ENCODE data around the gene GOLGA8Q.
"Not testable (repeated sequence)": the region's sequence is repeated elsewhere in the genome, so short reads cannot be mapped to it uniquely, and the experiment has no call there.

Gene GOLGA8Q

DNA sequence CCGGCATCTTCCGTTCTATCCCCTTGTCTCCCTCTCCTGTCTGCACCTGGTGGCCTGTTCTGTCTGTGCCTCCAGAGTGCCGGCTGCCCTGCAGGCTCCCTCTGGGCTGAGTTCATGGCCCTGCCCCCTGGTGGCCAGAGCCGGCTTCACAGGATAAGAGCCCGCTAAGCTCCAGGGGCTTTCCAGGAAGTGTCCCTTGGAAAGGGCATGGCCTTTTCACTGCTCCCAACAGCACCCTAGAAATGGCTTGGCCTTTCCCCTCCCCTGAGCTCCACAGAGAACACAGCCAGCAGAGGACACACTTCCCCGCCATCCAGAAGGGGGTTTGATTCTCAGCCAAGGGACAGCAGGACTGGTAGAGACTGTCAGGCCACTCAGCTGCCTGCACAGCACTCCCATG, 15.1 kb downstream of the GOLGA8Q start:
- H2BK15ac ChIP-seq (ENCODE audit: low read depth, poor library complexity, severe bottlenecking) = not testable (repeated sequence)

DNA sequence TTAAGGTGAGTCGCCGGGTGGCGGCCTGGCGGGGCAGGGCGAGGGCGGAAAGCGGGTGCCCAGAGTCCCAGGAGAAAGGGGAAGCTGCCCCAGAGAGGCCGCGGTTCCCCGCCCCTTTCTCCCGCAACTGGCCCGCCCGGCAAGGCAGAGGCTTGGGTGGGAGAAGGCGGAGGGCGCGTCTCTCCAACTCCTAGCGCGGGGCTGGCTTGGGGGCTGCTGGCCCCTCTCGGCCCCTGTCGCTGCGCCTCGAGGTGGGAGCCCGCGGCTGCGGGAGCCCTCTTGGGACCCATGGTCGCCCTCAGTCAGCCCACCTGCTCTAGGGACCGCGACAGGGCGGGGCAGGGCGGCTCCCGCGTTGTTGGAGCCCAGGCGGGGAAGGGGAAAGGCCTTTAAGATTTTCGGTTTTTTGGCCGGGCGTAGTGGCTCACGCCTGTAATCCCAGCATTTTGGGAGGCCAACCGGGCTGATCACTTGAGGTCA, 21.2 kb downstream of the GOLGA8Q start:
- not testable (repeated sequence) for H2BK15ac ChIP-seq (ENCODE audit: low read depth, poor library complexity, severe bottlenecking)

More for the DNA sequence above, 15.1 kb downstream of the GOLGA8Q start:
- not testable (repeated sequence) for H3K4me3 ChIP-seq (ENCODE audit: insufficient read depth in 1 of 2, low read depth in 1 of 2, low read length in 2 of 2); H3K9me3 ChIP-seq (ENCODE audit: control insufficient read depth, low read length); H3K79me1 ChIP-seq (replicated peaks; ENCODE audit: low read length, poor library complexity, severe bottlenecking); H3K14ac ChIP-seq (ENCODE audit: low read length in 2 of 2); H2BK5ac ChIP-seq (ENCODE audit: low read depth, low read length, poor library complexity, severe bottlenecking); H4K91ac ChIP-seq (ENCODE audit: low read length); H3K18ac ChIP-seq (ENCODE audit: low read depth in 1 of 2, low read length in 2 of 2); DNase-seq; H3K4ac ChIP-seq (ENCODE audit: low read depth in 1 of 2, low read length in 2 of 2); H2BK120ac ChIP-seq (ENCODE audit: low read depth, low read length); H2AFZ ChIP-seq (ENCODE audit: low read depth, low read length); H2AK5ac ChIP-seq (ENCODE audit: low read length, severe bottlenecking); H3K36me3 ChIP-seq (ENCODE audit: control insufficient read depth in 1 of 2, insufficient read depth in 2 of 2, low read depth in 1 of 2, low read length in 2 of 2); H2BK12ac ChIP-seq (ENCODE audit: low read length in 2 of 2); H3K9ac ChIP-seq (ENCODE audit: low read length); H4K8ac ChIP-seq (ENCODE audit: low read length); H3K4me2 ChIP-seq (ENCODE audit: low read length, poor library complexity, severe bottlenecking); H3K27me3 ChIP-seq (ENCODE audit: control insufficient read depth in 1 of 2, insufficient read depth in 1 of 2, low read length in 2 of 2); H3K23ac ChIP-seq (ENCODE audit: low read length in 2 of 2); H3K27ac ChIP-seq (ENCODE audit: low read length, poor library complexity, severe bottlenecking); H3K4me1 ChIP-seq (ENCODE audit: control insufficient read depth, insufficient read depth, low read depth, low read length)
- no CpG with 5 or more reads among the region's 6 CpGs for WGBS

DNA sequence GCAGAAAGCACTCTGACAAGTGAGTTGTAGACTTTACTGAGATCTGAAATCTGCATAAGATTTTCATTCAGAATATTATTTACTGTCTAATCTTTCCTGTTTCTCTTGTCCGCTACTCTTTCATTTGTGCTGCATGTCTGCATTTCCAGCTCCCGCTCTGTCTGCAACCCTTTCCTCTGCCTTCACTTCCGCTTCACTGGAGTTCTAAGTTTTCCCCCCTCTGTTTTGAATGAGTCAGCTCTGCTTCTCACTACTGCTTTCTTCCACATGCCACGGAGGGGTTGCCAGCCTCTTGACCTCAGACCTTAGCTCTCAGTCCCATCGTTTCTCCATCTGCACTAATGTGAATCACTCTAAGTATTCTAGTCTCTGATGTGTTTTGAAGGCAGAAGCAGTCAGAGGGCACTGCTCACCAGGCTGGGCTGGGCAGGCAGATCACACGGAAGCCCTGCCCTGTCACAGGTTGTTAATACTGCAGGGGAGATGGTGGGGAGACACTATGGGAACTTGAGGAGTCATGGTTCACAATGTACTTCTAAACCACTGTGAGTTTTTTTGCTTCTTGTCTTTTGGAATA, 27.6 kb downstream of the GOLGA8Q start:
- not testable (repeated sequence) for H2BK15ac ChIP-seq (ENCODE audit: low read depth, poor library complexity, severe bottlenecking); H3K4ac ChIP-seq (ENCODE audit: low read depth in 1 of 2, low read length in 2 of 2); H4K8ac ChIP-seq (ENCODE audit: low read length); H3K18ac ChIP-seq (ENCODE audit: low read depth in 1 of 2, low read length in 2 of 2); H4K91ac ChIP-seq (ENCODE audit: low read length); H3K14ac ChIP-seq (ENCODE audit: low read length in 2 of 2); H3K4me2 ChIP-seq (ENCODE audit: low read length, poor library complexity, severe bottlenecking); H2AK5ac ChIP-seq (ENCODE audit: low read length, severe bottlenecking); H2BK12ac ChIP-seq (ENCODE audit: low read length in 2 of 2); H2AFZ ChIP-seq (ENCODE audit: low read depth, low read length); H3K27me3 ChIP-seq (ENCODE audit: control insufficient read depth in 1 of 2, insufficient read depth in 1 of 2, low read length in 2 of 2); H2BK120ac ChIP-seq (ENCODE audit: low read depth, low read length); H3K9me3 ChIP-seq (ENCODE audit: control insufficient read depth, low read length); H3K9ac ChIP-seq (ENCODE audit: low read length); H3K36me3 ChIP-seq (ENCODE audit: control insufficient read depth in 1 of 2, insufficient read depth in 2 of 2, low read depth in 1 of 2, low read length in 2 of 2); H3K4me3 ChIP-seq (ENCODE audit: insufficient read depth in 1 of 2, low read depth in 1 of 2, low read length in 2 of 2); H3K4me1 ChIP-seq (ENCODE audit: control insufficient read depth, insufficient read depth, low read depth, low read length); H2BK5ac ChIP-seq (ENCODE audit: low read depth, low read length, poor library complexity, severe bottlenecking); H3K79me1 ChIP-seq (replicated peaks; ENCODE audit: low read length, poor library complexity, severe bottlenecking); H3K23ac ChIP-seq (ENCODE audit: low read length in 2 of 2); DNase-seq; H3K27ac ChIP-seq (ENCODE audit: low read length, poor library complexity, severe bottlenecking)
- WGBS = no CpG with 5 or more reads among the region's 6 CpGs

More for the DNA sequence above, 21.2 kb downstream of the GOLGA8Q start:
- no CpG with 5 or more reads among the region's 38 CpGs for WGBS
- H3K27me3 ChIP-seq (ENCODE audit: control insufficient read depth in 1 of 2, insufficient read depth in 1 of 2, low read length in 2 of 2); H2BK120ac ChIP-seq (ENCODE audit: low read depth, low read length); H3K4me2 ChIP-seq (ENCODE audit: low read length, poor library complexity, severe bottlenecking); H3K4me3 ChIP-seq (ENCODE audit: insufficient read depth in 1 of 2, low read depth in 1 of 2, low read length in 2 of 2); H3K27ac ChIP-seq (ENCODE audit: low read length, poor library complexity, severe bottlenecking); H3K14ac ChIP-seq (ENCODE audit: low read length in 2 of 2); H3K36me3 ChIP-seq (ENCODE audit: control insufficient read depth in 1 of 2, insufficient read depth in 2 of 2, low read depth in 1 of 2, low read length in 2 of 2); H3K18ac ChIP-seq (ENCODE audit: low read depth in 1 of 2, low read length in 2 of 2); H4K8ac ChIP-seq (ENCODE audit: low read length); H3K4ac ChIP-seq (ENCODE audit: low read depth in 1 of 2, low read length in 2 of 2); H4K91ac ChIP-seq (ENCODE audit: low read length); H2AK5ac ChIP-seq (ENCODE audit: low read length, severe bottlenecking); H2BK12ac ChIP-seq (ENCODE audit: low read length in 2 of 2); H2BK5ac ChIP-seq (ENCODE audit: low read depth, low read length, poor library complexity, severe bottlenecking); H3K79me1 ChIP-seq (replicated peaks; ENCODE audit: low read length, poor library complexity, severe bottlenecking); H2AFZ ChIP-seq (ENCODE audit: low read depth, low read length); H3K4me1 ChIP-seq (ENCODE audit: control insufficient read depth, insufficient read depth, low read depth, low read length); DNase-seq; H3K23ac ChIP-seq (ENCODE audit: low read length in 2 of 2); H3K9ac ChIP-seq (ENCODE audit: low read length); H3K9me3 ChIP-seq (ENCODE audit: control insufficient read depth, low read length): not testable (repeated sequence)

DNA sequence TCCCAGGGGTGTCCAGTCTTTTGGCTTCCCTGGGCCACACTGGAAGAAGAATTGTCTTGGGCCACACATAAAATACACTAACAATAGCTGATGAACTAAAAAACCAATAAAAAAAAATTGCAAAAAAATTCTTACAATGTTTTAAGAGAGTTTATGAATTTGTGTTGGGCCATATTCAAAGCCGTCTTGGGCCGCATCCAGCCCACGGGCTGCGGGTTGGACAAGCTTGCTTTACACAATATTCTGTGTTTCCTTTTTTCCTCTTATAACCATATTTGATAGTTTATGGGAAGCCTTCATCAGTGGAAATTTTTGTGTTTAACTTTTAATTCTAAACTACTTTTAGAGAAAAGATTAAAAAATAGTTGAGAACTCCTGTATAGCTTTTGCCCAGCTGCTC, 28.9 kb downstream of the GOLGA8Q start:
- H3K4me3 ChIP-seq (ENCODE audit: insufficient read depth in 1 of 2, low read depth in 1 of 2, low read length in 2 of 2); H3K14ac ChIP-seq (ENCODE audit: low read length in 2 of 2); H3K27me3 ChIP-seq (ENCODE audit: control insufficient read depth in 1 of 2, insufficient read depth in 1 of 2, low read length in 2 of 2); H2AK5ac ChIP-seq (ENCODE audit: low read length, severe bottlenecking); H3K4ac ChIP-seq (ENCODE audit: low read depth in 1 of 2, low read length in 2 of 2); H2BK12ac ChIP-seq (ENCODE audit: low read length in 2 of 2); H3K79me1 ChIP-seq (replicated peaks; ENCODE audit: low read length, poor library complexity, severe bottlenecking); H4K8ac ChIP-seq (ENCODE audit: low read length); H3K9me3 ChIP-seq (ENCODE audit: control insufficient read depth, low read length); H2BK15ac ChIP-seq (ENCODE audit: low read depth, poor library complexity, severe bottlenecking); H3K9ac ChIP-seq (ENCODE audit: low read length); H3K36me3 ChIP-seq (ENCODE audit: control insufficient read depth in 1 of 2, insufficient read depth in 2 of 2, low read depth in 1 of 2, low read length in 2 of 2); H3K4me2 ChIP-seq (ENCODE audit: low read length, poor library complexity, severe bottlenecking); H2AFZ ChIP-seq (ENCODE audit: low read depth, low read length); H3K23ac ChIP-seq (ENCODE audit: low read length in 2 of 2); H2BK5ac ChIP-seq (ENCODE audit: low read depth, low read length, poor library complexity, severe bottlenecking); H3K4me1 ChIP-seq (ENCODE audit: control insufficient read depth, insufficient read depth, low read depth, low read length); H2BK120ac ChIP-seq (ENCODE audit: low read depth, low read length); H3K27ac ChIP-seq (ENCODE audit: low read length, poor library complexity, severe bottlenecking); DNase-seq; H3K18ac ChIP-seq (ENCODE audit: low read depth in 1 of 2, low read length in 2 of 2); H4K91ac ChIP-seq (ENCODE audit: low read length): not testable (repeated sequence)
- WGBS = no CpG with 5 or more reads among the region's 4 CpGs

All from mesenchymal stem cell (in vitro differentiated cells and primary cell).